Common myeloid progenitor, CD34-positive (primary cell): ENCODE data around the gene PNRC1.

Source experiments
- CTCF ChIA-PET: fragments of 350-600 bp; sonication (Branson Sonifier 250); formaldehyde crosslinking; loops from one replicate; lab custom pipeline; 2021; ENCODE audit warnings: antibody characterized with exemption; lab: Charles Lee
- POLR2A ChIA-PET: fragments of 350-600 bp; sonication (Branson Sonifier 250); formaldehyde crosslinking; loops from one replicate; lab custom pipeline; 2021; ENCODE audit warnings: antibody characterized with exemption; lab: Charles Lee
- DNase-seq, 3 donors: peaks; one replicate each; pipeline versions ENCODE4 v3.0.0 to v3.0.0-alpha.2; 2013
- H3K27ac ChIP-seq, 2 experiments: 1 replicate in 1 of 2; 2 replicates in 1 of 2; pipeline ENCODE4 v1.7.0; 2013; ENCODE audit warnings: inconsistent platforms in 2 of 2, low read length in 2 of 2, mild to moderate bottlenecking in 2 of 2, low read depth in 1 of 2, moderate library complexity in 1 of 2; ENCODE audit not compliant: severe bottlenecking in 2 of 2, insufficient read depth in 1 of 2, poor library complexity in 1 of 2
- H3K27me3 ChIP-seq, 5 experiments: replicated peaks in 2 of 5; 1 replicate in 3 of 5; 2 replicates in 2 of 5; pipeline versions ENCODE4 v1.6.1 to v1.7.0; 2013; ENCODE audit warnings: low read length in 4 of 5, mild to moderate bottlenecking in 2 of 5, moderate library complexity in 2 of 5, inconsistent platforms in 1 of 5; ENCODE audit not compliant: insufficient read depth in 5 of 5, control insufficient read depth in 4 of 5
- H3K36me3 ChIP-seq, 4 experiments: 1 replicate in 2 of 4; 2 replicates in 2 of 4; pipeline versions ENCODE4 v1.6.1 to v1.7.0; 2013; ENCODE audit warnings: low read length in 3 of 4, control low read depth in 1 of 4, mild to moderate bottlenecking in 1 of 4; ENCODE audit not compliant: control insufficient read depth in 4 of 4, insufficient read depth in 4 of 4
- H3K4me1 ChIP-seq, 4 experiments: 1 replicate in 3 of 4; 2 replicates in 1 of 4; pipeline versions ENCODE4 v1.6.1 to v1.7.1; 2013; ENCODE audit warnings: low read length in 3 of 4, mild to moderate bottlenecking in 3 of 4, control low read depth in 1 of 4, inconsistent platforms in 1 of 4, moderate library complexity in 1 of 4; ENCODE audit not compliant: control insufficient read depth in 4 of 4, insufficient read depth in 4 of 4; ENCODE audit errors: control extremely low read depth in 1 of 4
- H3K4me3 ChIP-seq, 7 experiments: 1 replicate in 4 of 7; 2 replicates in 3 of 7; pipeline versions ENCODE4 v1.5.1 to v1.7.0; 2013; ENCODE audit warnings: mild to moderate bottlenecking in 7 of 7, low read length in 6 of 7, moderate library complexity in 6 of 7, inconsistent platforms in 2 of 7, low read depth in 2 of 7, control low read depth in 1 of 7; ENCODE audit not compliant: insufficient read depth in 4 of 7, control insufficient read depth in 1 of 7; ENCODE audit errors: extremely low read depth in 1 of 7
- H3K9me3 ChIP-seq, 5 experiments: 1 replicate in 4 of 5; 2 replicates in 1 of 5; pipeline versions ENCODE4 v1.6.1 to v1.7.1; 2013; ENCODE audit warnings: low read length in 4 of 5, mild to moderate bottlenecking in 2 of 5, inconsistent platforms in 1 of 5, low read depth in 1 of 5, moderate library complexity in 1 of 5; ENCODE audit not compliant: control insufficient read depth in 4 of 5, insufficient read depth in 2 of 5; ENCODE audit errors: control extremely low read depth in 1 of 5
- WGBS: methylation state at CpG from one replicate; pipeline ENCODE4 v1.1.5; 2013; ENCODE audit not compliant: insufficient coverage; 5-methylcytosine and 5-hydroxymethylcytosine counted together

PNRC1 gene

DNA sequence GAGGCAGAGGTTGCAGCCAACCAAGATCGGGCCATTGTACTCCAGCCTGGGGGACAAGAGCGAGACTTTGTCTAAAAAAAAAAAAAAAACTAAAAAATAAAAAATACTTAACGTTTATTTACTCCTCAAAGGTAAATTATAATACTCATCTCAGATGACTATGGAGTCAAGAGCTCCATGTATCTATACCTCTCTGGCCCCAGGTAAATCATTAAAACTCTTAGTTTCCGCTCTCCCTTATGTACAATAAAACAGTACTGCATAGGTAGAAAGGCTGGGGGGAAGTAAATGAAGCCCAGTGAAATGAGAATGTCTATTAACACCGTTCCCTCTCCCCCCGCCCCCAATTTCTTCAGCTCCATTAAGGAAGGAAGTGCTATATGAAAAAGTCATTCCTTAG lies 36.2 kb downstream of the PNRC1 start:
- H3K27me3 ChIP-seq = no peaks in the 10 kb centered on the region
- no CpG with 5 or more reads among the region's 6 CpGs for WGBS
- peaks cover 0 to 13% (median 10%) of the 10 kb centered on the region in 4 experiments for H3K4me1 ChIP-seq
- H3K36me3 ChIP-seq = no peaks in the 10 kb centered on the region
- peak in 2 of 3 donors; percentile 22 to 37 for DNase-seq
- no peaks in the 10 kb centered on the region for H3K9me3 ChIP-seq
- H3K27ac ChIP-seq = no peak overlapping the region
- peak overlapping the region in 5 of 7 experiments; percentile 72 to 86 (median 79) for H3K4me3 ChIP-seq
- ChIA-PET POLR2A (interaction anchor here (0.6 kb wide), 1 partner anchor 27 kb away, joined by 3 read pairs; no protein-coding TSS in a partner anchor), CTCF (interaction anchor here (0.8 to 3.0 kb wide), 8 partner anchors 10 to 255 kb away, joined by 3 to 13 read pairs (median 4); partner anchors contain the start of gene RNGTT)

DNA sequence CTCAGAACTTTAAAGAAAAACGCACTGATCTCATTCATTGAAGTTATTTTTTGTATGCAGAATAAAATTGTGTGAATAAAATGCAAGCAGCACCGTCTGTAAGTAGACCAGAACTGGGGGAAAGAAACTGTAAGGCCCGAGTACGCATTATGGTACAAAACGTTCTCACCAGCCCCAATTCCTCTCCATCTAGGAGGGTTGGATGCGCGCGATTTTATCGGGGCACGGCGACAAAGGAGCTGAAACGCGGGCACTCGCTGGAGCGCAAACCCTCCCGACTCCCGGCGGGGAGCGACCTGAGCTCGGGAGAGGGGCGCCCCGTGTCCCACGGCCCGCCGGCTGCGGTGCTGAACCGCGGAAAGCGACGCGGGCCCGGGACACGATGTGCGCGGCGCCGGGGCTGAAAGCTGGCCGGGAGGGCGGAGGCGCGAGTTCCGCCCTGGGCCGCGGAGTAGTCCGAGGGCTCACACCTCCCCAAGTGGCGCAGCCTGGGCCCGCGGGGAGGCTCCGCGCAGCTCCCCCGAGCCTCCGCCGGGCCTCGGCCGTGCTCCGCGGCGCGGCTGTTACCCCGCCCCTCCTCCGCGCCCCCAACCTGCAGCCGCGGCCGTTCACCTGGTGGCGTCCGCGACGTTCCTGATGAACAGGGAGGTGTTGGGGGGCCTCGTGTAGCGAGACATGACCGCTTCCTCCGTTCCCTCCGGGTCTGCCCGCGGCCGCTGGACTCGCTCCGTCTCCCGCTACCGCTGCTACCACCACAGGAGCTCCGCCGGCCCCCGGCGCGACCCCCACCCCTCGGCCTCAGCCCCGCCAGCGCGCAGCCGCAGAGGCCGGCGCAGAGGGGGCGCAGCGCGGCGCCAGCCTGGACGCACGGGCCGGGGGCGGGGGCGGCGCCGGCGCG lies 36.9 kb downstream of the PNRC1 start, which contains the start of gene SRSF12:
Gene SRSF12 (minus strand): TSS at position 861 of the 898 bp plus-strand sequence. CDS start 184 bp downstream, at position 677.
- peak within 1 kb of the TSS; percentile 56 to 86 (median 77) for H3K4me3 ChIP-seq
- H3K27ac ChIP-seq = no peak within 1 kb of the TSS
- ChIA-PET CTCF (interaction anchor here (1.1 to 3.0 kb wide), 9 partner anchors 28 to 254 kb away, joined by 3 to 13 read pairs (median 4); partner anchors contain the start of gene RNGTT), POLR2A (interaction anchor here (0.6 to 1.3 kb wide), 2 partner anchors 27 to 37 kb away, joined by 3 read pairs; partner anchors contain the start of gene PNRC1)
- no peaks in the 10 kb centered on the region for H3K9me3 ChIP-seq
- DNase-seq = peak; percentile 43 to 74 (median 59)
- H3K27me3 ChIP-seq = no peaks in the 10 kb centered on the region
- H3K4me1 ChIP-seq = peaks cover 0 to 13% (median 10%) of the 10 kb centered on the region in 4 experiments
- H3K36me3 ChIP-seq = no peaks in the 10 kb centered on the region
- 0% methylated on average over 56 of the region's 106 CpGs for WGBS

- CTCF ChIA-PET = interaction anchor here (0.6 to 3.0 kb wide), 9 partner anchors 14 to 254 kb away, joined by 3 to 13 read pairs (median 3); no protein-coding TSS in a partner anchor
These were observed 38.4 kb downstream of the PNRC1 start for GRCh38 chr6:89118931-89119330.

GRCh38 chr6:89120371-89120770 lies 39.8 kb downstream of the PNRC1 start:
- Histone ChIP-seq H3K9me3 (no peaks in the 10 kb centered on the region), H3K27ac (no peak overlapping the region), H3K4me1 (peaks cover 0 to 13% (median 10%) of the 10 kb centered on the region in 4 experiments), H3K36me3 (no peaks in the 10 kb centered on the region), H3K27me3 (no peaks in the 10 kb centered on the region), H3K4me3 (no peak overlapping the region)
- ChIA-PET CTCF (interaction anchor here (0.7 to 1.8 kb wide), 6 partner anchors 26 to 138 kb away, joined by 3 to 11 read pairs (median 4); partner anchors contain the start of gene PM20D2), POLR2A (no interaction called here)
- WGBS = 100% methylated on average over 4 of the region's 4 CpGs
- DNase-seq = no peak

More at GRCh38 chr6:89118931-89119330, 38.4 kb downstream of the PNRC1 start:
- no peak overlapping the region for H3K27ac ChIP-seq
- peaks cover 0 to 13% (median 10%) of the 10 kb centered on the region in 4 experiments for H3K4me1 ChIP-seq
- POLR2A ChIA-PET = interaction anchor here (1.1 kb wide), 1 partner anchor 33 kb away, joined by 3 read pairs; no protein-coding TSS in a partner anchor
- DNase-seq = peak in 2 of 3 donors; percentile 25 to 34
- H3K36me3 ChIP-seq = no peaks in the 10 kb centered on the region
- H3K27me3 ChIP-seq = no peaks in the 10 kb centered on the region
- no peak overlapping the region for H3K4me3 ChIP-seq
- 86% methylated on average over 7 of the region's 8 CpGs for WGBS
- H3K9me3 ChIP-seq = no peaks in the 10 kb centered on the region

DNA sequence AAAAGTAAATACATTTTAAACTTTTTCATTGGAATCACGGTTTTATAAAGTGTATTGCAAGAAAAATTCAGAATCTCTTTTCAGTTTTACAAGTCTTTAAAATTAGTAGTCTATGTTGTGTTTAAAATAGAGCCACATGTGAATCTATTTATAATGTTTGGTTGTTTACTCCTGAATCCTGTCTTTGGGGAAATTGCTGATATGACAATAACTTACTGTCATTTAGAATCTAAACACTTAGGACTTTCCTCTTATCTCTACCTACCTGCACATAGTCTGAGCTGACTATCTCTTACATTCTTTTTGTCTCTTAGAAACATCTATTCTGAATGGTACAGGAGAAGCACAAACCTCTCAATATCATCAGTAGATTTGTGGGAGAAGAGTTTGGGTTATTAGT lies 41.4 kb downstream of the PNRC1 start:
- ChIA-PET POLR2A (no interaction called here), CTCF (interaction anchor here (0.7 to 3.0 kb wide), 11 partner anchors 11 to 250 kb away, joined by 3 to 36 read pairs (median 4); partner anchors contain the start of gene PM20D2)
- Histone ChIP-seq H3K9me3 (no peaks in the 10 kb centered on the region), H3K27ac (no peak overlapping the region), H3K4me1 (peaks cover 0 to 7% (median 7%) of the 10 kb centered on the region in 4 experiments), H3K4me3 (no peak overlapping the region), H3K36me3 (no peaks in the 10 kb centered on the region), H3K27me3 (no peaks in the 10 kb centered on the region)
- no CpG with 5 or more reads among the region's 1 CpG for WGBS
- DNase-seq = no peak

DNA sequence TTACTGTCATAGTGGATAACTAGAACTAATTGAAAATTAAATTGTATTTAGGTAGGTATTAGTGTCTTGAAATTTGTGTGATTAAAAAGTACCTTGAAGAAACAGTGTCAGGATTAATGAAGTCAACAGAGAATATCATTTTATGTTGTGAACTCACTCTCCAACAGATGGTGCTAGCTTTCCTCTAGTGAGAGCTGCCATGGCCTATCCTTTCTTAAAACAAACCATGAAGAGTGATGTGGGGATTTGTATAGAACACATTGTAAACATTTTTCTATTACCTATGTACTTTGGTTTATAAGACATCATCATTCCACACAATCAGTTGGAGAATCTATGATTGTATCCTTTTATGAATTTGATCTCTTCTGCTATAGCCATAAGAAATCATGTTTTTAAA lies 42.1 kb downstream of the PNRC1 start:
- Histone ChIP-seq H3K9me3 (peaks cover 0 to 6% (median 2%) of the 10 kb centered on the region in 5 experiments), H3K36me3 (no peaks in the 10 kb centered on the region), H3K4me1 (peaks cover 0 to 5% (median 4%) of the 10 kb centered on the region in 4 experiments), H3K27ac (no peak overlapping the region), H3K27me3 (no peaks in the 10 kb centered on the region), H3K4me3 (no peak overlapping the region)
- ChIA-PET POLR2A (interaction anchor here (1.6 kb wide), 1 partner anchor 24 kb away, joined by 3 read pairs; the partner anchor contains the start of gene PM20D2), CTCF (interaction anchor here (0.5 to 3.0 kb wide), 14 partner anchors 12 to 250 kb away, joined by 3 to 36 read pairs (median 4); partner anchors contain the start of gene PM20D2)
- DNase-seq = peak in 2 of 3 donors; percentile 66 to 71
